Activated T-cell treated with anti-CD3 and anti-CD28 coated beads for 1 hour (primary cell): ENCODE measurements around the gene GOLGA3.
"Not testable (repeated sequence)": the region's sequence is repeated elsewhere in the genome, so short reads cannot be mapped to it uniquely, and the experiment has no call there.

Experiments used
- DNase-seq: peaks from one replicate; pipeline ENCODE4 v3.0.0-alpha.2; 2020; ENCODE audit warnings: low read depth

The GOLGA3 gene

DNA sequence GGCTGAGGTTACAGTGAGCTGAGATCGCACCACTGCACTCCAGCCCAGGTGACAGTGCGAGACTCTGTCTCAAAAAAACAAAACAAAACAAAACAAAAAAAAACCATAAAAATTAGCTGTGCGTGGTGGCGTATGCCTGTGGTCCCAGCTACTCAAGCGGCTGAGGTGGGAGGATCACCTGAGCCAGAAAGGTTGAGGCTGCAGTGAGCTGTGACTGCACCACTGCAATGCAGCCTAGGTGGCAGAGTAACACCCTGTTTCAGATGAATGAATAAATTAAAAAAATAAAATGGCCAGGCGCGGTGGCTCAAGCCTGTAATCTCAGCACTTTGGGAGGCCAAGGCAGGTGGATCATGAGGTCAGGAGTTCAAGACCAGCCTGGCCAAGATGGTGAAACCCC is 75.0 kb downstream of the GOLGA3 start:
- DNase-seq, result not testable (repeated sequence)

DNA sequence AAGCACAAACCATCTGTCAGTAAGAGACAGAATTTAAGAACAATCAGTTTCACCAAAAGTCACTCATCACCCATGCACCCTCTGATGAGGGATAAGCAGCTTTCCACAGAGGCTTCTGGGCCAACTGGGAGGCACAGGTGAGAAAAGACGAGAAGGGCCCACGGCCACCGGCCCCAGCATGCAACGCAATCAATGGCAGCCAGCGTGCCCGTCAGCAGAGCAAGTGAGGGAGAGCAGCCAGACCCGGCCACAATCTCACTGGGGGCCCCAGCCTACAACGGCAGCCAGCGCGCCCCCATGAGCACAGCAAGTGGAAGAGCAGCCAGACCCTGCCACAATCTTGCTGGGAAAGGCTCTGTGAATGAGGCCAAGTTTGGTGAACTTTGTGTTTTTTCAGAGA is 80.3 kb downstream of the GOLGA3 start:
- DNase-seq, result no peak

DNA sequence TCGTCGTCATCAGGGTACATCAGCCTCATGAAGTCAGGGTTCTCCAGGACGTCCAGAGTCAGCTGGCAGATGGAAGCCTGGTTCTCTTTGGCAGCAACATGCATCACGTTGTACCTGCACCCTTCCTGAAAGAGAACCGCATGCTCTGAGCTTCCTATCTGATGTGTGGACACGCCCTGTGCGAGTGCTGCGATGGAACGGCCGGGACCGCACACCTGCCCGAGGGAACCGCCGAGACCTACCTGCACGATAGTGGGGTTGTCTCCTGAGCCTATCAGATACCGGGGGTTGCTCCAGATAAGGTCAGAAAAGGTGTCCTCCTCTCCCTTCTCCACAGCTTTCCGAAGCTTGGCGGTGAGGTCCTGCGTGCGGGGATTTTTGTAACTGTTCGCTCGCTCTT is 80.8 kb downstream of the GOLGA3 start:
- no peak for DNase-seq

DNA sequence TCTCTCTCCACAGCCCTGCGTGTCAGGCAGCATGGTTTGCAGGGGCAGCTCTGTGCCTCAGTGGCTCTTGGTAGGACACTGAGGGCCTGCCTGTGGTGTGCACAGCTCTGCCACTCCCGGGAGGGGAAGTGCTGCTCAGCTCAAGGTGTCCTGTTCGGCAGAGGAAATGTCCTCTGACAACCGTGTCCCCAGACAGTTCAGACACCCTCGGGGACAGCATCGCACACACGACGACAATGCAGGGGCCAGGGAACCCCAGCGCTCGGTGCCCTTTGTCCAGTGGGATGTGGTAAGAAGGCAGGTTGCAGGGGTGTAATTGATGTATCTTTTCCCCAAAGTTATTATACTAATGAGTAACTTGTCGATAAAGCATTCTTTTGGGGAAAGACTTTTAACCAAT is 81.3 kb downstream of the GOLGA3 start:
- DNase-seq, result no peak

DNA sequence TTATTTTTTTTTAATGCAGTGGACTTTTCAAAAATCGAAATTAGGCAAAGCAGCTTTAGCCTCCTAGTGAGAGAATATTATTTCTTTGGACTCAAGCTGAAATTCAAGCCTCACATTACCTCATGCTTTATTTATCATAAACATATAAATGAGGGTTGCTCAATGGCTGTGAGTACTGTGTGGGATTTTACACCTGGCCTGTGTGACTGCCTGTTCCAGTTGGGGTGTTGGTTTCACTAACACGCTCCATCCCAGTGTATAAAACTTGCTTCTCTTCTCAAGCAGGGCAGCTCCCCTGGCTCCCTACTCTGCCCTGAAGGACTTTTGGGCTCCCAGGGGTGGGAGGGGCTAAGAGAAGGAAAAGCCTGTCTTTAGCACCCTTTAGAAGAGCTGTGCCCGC is 82.1 kb downstream of the GOLGA3 start:
- no peak for DNase-seq

DNA sequence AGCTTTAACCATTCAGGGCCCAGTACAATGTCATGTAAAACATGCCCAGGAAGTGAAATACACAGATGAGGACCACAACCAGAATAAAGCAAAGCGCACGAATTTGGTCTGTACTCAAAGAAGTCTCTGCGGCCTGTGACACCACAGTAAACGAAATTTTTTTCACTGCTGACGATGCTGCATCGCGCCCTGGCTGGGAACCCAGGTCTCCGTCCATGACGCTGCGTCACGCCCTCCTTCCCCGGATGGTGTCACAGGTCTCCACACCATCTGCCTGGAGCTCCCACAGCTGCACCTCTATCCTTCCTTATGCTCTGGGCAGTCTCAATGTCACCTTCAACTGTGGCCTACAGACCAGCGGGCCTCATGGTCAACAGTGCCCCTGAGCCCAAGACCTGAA is 84.8 kb downstream of the GOLGA3 start:
- DNase-seq, result no peak

DNA sequence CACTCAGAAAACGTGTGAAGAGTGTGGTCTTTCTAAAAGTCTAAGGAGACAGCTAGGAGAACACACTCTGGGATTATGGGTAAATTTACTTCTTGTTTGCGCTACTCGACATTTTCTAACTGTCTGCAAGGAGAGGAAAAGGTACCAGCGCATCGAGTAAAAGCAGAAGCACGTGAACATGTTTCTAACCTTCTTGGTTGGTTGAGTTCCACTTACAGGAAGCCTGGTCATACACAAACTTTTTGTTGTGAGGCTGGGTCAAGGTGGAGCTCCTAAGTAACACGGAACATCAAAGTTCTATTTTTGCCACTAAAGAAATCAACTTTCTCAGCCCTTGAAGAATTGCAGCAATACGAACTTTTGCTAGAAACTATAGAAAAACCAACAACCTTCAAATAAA is 87.0 kb downstream of the GOLGA3 start:
- DNase-seq, result no peak

DNA sequence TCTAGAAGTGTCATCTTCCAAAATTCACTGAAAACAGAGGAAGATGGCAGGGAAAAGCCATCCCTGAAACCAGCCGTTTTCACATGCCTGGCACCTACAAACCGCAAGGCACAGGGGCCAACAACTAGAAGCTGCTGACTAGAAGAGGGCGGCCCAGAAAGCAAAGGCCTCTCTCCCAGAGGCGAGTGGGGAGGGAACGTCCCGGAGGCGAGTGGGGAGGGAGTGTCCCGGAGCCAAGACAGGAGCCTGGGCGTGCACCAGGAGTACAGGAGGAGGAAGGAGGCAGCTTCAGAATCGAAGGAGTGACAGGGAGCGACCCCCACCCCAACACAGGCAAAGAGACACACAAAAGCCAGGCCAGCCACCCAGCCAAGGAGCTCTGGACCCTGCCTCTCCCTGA is 88.0 kb downstream of the GOLGA3 start:
- DNase-seq, result no peak

DNA sequence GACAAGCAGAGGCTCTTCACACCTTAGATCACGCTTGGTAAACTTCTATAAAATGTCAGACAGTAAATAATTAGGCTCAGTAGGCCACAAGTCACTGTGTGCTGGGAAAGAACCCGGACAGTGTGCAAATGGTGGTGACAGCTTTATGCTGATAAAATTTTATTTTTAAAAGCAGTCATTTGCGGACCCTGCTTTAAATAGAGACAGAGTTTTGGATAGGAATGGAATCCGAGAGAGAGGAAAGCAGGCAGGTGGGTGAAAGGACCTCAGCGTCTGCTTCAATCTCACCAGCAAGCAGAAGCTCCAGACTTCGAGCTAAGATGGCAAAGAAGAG is 88.4 kb downstream of the GOLGA3 start:
- no peak for DNase-seq

DNA sequence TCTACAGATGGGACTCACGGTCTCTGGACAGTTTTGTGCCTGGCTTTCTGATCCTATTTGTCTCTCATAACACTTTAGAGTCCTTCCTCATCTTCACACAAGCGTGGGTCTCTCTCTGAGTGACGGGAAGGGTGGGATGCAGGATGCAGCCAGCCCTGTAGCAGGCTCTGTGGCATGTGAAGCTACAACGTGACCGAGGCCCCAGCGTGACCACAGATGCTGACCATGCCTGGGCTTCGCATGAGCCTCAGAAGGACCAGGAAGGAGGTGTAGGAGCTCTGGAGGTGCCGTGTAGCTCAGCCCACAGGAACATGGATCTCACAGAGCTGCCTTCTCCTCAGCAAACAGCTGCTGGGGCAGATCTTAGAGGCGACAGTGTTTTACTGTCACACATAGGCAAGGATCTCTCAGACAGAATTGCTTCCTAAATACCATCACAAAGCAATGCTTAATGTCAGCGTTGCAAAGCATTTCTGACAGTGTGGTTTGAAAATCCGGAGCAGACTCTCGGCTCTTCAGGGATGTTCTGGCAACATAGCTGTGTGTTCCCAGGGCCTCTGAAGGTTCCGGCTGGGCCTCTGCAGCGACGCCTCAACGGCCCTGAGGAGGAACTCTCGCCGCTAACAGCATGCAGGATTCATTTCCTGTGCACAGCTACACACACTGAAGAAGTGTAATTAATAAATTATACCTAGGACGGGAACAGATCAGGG is 88.9 kb downstream of the GOLGA3 start:
- no peak for DNase-seq

DNA sequence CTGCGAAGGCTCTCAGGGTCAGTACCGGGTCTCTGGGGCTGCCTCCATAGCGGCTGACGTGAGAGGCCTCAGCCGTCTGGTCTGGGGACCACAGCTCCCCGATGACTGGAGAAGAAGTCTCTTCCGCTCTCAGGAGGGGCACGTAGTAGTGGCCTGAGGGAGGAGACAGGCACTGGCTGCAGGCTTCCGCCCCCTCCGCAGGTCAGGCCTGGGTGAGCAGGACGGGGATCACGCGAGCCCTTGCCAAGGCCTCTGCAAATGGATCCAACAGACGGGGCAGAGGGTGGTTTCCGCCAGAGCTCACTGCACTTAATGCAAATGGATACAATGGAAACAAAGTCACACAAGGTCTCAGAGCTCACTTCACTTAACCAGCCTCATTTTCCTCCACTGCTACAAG is 91.8 kb downstream of the GOLGA3 start:
- no peak for DNase-seq

DNA sequence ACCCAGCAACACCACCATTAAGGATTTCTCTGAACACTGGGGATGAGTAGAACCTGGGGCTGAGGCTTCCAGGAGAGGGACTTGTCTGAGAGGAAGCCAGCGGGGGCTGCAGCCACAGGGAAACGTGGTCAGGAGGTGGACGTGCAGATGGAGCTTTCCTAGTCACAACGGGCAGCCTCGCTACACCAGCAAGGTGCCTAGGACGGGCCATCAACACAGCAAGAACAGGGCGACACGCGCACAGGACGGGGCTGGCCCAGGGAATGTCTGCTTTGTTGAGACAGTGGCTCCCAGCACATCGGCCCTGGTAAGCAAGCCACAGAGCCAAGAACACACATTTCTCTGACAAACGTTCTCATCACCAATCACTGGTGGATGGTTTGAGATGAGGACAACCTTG is 92.3 kb downstream of the GOLGA3 start:
- no peak for DNase-seq

DNA sequence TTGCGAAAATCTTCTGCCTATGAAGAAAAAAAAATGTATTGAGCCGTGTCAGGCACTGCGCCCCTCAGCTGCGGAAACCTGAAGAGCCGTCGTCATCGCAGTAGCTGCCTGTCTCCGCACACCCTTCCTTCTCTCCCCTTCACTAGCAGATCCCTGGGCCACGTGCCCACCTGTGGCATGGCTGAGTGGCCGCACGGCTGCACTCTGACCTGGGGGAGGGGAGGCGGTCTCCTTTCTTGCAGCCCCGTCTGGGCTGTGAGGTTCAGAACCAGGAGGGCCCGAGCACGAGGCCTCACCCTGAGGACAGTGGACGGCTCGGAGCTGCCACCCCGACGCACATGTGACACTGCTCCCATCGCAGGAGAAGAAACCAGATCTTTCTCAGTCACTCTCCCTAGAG is 93.2 kb downstream of the GOLGA3 start:
- DNase-seq, result no peak

DNA sequence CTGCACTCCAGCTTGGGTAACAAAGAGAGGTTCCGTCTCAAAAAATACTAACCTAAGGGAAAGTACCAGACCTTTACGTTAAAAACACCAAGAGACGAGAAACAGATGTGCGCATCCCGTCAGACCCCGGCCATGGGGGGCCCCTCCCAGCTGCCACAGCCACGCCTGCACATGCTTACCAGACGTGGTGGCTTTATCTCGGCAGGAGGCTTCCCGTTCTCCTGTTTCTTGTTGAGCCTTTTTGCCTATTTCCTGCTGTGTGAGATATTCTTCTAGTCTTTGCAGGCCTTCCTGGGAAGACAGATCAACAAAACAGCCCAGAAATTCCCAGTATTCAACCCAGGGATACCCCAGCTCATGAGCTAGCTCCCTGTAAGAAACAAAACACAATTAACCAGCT is 94.5 kb downstream of the GOLGA3 start:
- no peak for DNase-seq

DNA sequence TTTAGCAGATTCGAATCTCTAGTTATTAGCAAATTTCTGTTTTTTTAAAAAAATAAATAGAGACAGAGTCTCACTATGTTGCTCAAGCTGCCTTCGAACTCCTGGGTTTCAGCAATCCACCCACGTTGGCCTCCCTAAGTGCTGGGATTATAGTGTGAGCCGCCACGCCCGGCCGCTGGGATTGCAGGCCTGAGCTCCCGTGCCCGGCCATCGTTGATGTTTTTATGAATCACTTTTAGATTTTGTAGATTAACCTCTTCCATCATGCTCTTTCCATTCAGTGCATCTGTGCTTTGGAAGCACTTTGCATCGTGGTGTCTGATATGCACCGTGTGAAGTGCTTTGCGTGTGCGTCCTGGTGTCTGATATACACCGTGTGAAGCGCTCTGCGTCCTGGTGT is 97.1 kb downstream of the GOLGA3 start:
- no peak for DNase-seq

DNA sequence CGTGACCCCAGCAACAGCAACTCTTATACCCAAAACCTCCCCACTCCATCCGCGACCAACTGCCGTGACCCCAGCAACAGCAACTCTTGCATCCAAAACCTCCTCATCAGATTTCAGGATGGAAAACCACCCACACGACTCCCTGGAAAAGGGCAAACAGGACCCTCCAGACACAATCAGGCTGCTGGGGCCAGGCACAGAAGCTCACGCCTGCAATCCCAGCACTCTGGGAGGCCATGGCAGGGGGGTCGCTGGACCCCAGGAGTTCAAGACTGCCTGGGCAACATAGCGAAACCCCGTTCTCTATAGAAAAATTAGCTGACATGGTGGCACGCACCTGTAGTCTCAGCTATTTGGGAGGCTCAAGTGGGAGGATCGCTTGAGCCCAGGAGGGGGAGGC is 98.3 kb downstream of the GOLGA3 start:
- no peak for DNase-seq

DNA sequence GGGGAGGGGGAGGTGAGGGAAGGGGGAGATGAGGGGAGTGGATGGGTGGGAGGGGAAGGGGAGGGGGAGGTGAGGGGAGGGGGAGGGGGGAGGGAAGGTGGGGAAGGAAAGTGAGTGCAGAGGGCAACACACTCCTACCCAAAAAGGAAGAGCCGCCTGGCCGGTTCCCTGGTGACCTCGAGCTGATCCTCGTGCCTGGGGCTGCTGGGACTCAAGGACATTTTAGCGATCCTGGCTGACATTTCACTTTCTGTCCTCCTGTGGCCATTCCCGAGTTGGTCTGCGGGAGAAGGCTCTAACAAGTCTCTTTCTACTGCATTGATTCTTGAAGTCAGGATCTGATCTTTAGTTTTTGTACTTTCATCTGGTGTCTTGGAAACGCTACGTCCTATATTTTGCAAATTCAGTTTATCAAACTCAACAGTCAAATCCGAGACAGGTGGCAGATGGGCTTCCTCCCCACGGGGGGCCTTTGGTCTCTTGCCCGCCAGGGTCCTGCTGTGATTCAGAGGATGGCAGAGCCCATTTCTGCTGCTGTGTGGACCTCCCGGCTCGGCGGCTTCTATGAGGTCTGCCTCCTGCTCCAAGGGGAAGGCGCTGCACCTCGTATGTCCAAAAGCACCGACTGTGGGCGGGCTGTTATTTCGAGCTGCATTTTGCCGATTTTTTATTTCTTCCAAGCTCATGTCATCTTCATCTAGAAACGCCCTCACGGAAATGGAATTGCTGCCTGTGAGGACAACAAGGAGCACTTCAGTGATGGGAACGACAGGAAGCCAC is 98.9 kb downstream of the GOLGA3 start:
- no peak for DNase-seq

DNA sequence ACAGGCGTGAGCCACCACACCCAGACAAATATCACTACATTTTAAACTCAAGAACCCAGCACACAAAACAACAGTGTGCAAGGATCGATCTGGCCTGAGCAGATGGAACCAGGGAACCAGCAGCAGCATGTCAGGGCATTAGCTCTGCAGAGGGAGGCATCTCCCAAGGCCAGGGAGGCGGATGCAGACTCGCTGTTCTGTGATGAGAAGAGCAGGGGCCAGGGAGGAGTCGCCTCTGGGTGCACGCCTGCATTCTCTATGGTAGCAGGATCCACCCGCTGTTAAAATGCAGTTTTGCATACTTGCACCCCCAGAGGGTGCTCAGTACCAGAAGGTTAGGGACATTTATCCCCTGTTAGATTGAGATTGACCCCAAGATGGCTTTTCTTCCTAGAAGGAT is 100.2 kb downstream of the GOLGA3 start:
- DNase-seq, result no peak

DNA sequence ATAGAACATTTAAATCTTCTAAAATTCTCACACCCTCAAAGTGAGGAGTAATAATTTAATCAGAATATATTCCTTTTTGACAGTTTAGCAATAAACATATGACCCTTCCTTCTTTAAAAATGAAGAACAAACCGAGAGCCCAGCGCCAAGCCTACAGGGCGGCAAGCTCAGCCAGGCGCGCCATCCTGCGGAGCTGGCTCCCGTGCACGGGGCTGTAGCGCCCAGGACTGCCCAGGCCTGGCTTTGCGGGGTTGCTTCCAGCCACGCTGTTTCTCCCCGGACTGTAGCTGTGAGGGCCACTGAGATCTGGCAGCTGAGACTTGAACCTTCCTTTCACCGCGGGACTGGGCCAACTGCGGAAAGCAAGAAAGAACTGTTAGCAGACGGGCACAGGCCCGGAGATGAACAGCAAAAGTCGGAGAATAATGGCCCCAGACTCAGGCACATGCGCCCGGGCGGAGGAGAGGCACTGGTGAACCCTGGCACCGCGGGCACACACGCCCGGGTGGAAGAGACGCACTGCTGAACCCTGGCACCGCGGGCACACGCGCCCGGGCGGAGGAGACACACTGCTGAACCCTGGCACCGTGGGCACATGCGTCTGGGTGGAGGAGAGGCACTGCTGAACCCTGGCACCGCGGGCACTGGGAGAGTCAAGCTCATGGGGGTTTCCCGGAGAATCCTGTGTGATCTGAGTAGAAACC is 101.4 kb downstream of the GOLGA3 start:
- DNase-seq, result no peak

DNA sequence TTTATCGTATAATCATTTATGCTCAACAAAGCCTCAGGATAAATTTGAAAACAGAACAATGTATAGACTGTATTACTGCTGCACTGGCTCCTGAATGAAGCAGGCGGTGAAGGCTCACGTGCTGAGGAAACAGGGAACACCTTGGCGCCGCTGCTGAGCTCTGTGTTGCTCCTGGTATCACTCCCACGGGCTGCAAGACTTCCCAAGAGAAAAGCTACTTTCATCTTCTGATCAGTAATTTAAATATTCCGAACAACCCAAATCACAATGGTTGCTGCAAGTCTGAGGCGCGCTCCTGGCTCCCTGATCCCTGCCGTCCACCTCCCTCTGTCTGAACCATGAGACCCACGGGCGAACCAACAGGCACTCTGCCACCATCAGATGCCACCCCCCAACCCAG is 102.3 kb downstream of the GOLGA3 start:
- no peak for DNase-seq

DNA sequence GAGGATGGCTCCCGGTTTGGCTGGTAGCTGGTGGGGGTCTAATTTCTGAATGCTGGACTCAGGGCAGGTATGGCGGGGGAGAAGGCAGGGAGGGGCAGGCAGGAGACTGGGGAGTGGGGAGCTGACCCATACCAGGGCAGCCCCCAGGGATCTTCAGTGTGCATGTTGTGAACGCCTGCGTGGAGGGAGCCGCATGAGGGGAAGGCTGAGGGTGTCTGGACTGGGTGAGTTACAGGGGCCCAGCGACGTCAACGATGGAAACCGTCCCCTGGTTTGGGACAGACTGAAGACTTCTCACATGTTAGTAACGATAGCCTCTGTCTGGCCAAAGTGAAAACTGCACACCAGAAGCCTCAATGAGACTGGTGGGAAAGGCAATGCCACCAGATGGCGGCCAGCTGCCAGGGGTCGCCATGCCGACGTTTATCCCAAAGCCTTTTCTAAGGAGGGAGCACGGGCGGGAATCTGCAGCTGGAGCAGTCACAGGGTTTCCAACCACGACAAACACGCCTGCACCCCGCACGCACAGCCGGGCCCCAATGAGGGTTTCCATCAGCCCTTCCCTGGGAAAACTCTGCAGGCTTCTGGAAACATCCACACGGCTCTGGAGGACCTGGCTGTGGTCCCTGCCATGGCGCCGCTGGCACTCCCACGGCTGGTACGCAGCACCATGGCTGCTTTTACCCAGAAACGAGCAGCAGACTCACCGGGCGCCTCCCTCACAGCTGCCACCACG is 104.0 kb downstream of the GOLGA3 start:
- no peak for DNase-seq

DNA sequence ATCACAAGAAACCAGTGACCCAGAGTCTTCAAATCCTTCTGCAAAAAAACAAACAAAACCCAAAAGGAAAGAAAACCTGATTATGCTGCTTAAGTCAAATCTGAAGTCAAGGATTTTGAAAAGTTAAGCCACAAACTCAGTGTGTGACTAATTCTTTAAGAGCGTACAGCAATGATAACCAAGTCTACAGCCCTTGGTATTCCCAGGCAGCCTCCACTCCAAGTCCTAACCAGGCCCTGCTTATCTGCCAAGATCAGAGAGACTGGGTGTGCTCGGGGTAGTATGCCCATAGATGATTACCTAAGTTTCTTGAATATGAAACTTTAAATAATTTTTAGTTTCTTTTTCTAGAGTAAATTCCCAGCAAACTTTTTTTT is 104.9 kb downstream of the GOLGA3 start:
- no peak for DNase-seq
